H1 (cell line): Measurements from ENCODE around the gene CYBA. TPM values are rescaled to one million over a fixed set of nuclear protein-coding genes. Genes with fewer than 3 reads are reported as not detected.

Experiments
- CTCF ChIA-PET: fragments of 300-600 bp; sonication (Branson Sonifier 250); formaldehyde crosslinking; loops from one replicate; lab custom pipeline; 2021; ENCODE audit not compliant: partially characterized antibody; lab: Charles Lee
- POLR2A ChIA-PET: fragments of 300-600 bp; sonication (Branson Sonifier 250); formaldehyde crosslinking; loops from one replicate; lab custom pipeline; 2021; ENCODE audit warnings: inconsistent platforms; ENCODE audit not compliant: partially characterized antibody; lab: Charles Lee
- DNase-seq, 2 experiments: peaks; one replicate each; pipeline versions ENCODE4 v3.0.0 to v3.0.0-alpha.2; 2010 to 2022; ENCODE audit warnings: low spot score in 2 of 2, low read depth in 1 of 2, mixed read lengths in 1 of 2
- FAIRE-seq: peaks from 2 replicates; lab custom pipeline; 2011; peaks lifted over from hg19 to GRCh38; lab: Jason Lieb, UNC
- H2AFZ ChIP-seq: 2 replicates; pipeline ENCODE4 v1.8.1; 2012; ENCODE audit warnings: low read length, inconsistent platforms
- H2AK5ac ChIP-seq: 2 replicates; pipeline ENCODE4 v1.6.1; 2013; ENCODE audit warnings: low read depth, low read length
- H2BK120ac ChIP-seq: replicated peaks from 2 replicates; pipeline ENCODE3; 2013; ENCODE audit warnings: low read depth, low read length, inconsistent platforms
- H2BK12ac ChIP-seq: 2 replicates; pipeline ENCODE4 v1.6.1; 2013; ENCODE audit warnings: low read depth, low read length
- H2BK15ac ChIP-seq: 2 replicates; pipeline ENCODE4 v1.6.1; 2013; ENCODE audit warnings: low read length
- H2BK20ac ChIP-seq: 2 replicates; pipeline ENCODE4 v1.6.1; 2013; ENCODE audit warnings: low read length
- H2BK5ac ChIP-seq: 2 replicates; pipeline ENCODE4 v1.6.1; 2013; ENCODE audit warnings: low read depth, low read length
- H3K14ac ChIP-seq: 2 replicates; pipeline ENCODE4 v1.6.1; 2013; ENCODE audit warnings: inconsistent platforms; ENCODE audit not compliant: insufficient read length
- H3K18ac ChIP-seq: 2 replicates; pipeline ENCODE4 v1.6.1; 2013; ENCODE audit warnings: low read length; ENCODE audit errors: extremely low read depth
- H3K23ac ChIP-seq: 2 replicates; pipeline ENCODE4 v1.6.1; 2013; ENCODE audit warnings: inconsistent platforms; ENCODE audit not compliant: insufficient read length
- H3K23me2 ChIP-seq: 2 replicates; pipeline ENCODE4 v1.6.1; 2013; ENCODE audit warnings: low read depth, low read length
- H3K27ac ChIP-seq: 2 replicates; pipeline ENCODE4 v1.6.1; 2011; ENCODE audit warnings: low read depth, low read length, inconsistent platforms
- H3K27me3 ChIP-seq, 4 experiments: replicated peaks in 1 of 4; 1 replicate in 1 of 4; 2 replicates in 3 of 4; pipeline versions ENCODE4 v1.6.1 to v1.8.1; 2011 to 2013; ENCODE audit warnings: low read length in 3 of 4, mild to moderate bottlenecking in 3 of 4, inconsistent platforms in 2 of 4, mixed read lengths in 2 of 4, moderate library complexity in 1 of 4; ENCODE audit not compliant: control insufficient read depth in 3 of 4, insufficient read depth in 3 of 4; ENCODE audit errors: extremely low read depth in 1 of 4
- H3K36me3 ChIP-seq, 4 experiments: 2 replicates each; pipeline versions ENCODE4 v1.6.1 to v1.8.1; 2011 to 2013; ENCODE audit warnings: mild to moderate bottlenecking in 4 of 4, low read length in 3 of 4, moderate library complexity in 2 of 4, control low read depth in 1 of 4, inconsistent platforms in 1 of 4; ENCODE audit not compliant: insufficient read depth in 4 of 4, control insufficient read depth in 2 of 4
- H3K4ac ChIP-seq: replicated peaks from 2 replicates; pipeline ENCODE3; 2013; ENCODE audit warnings: low read length, low read depth, mixed read lengths, inconsistent platforms; ENCODE audit not compliant: insufficient read length
- H3K4me1 ChIP-seq, 4 experiments: replicated peaks in 1 of 4; 1 replicate in 1 of 4; 2 replicates in 3 of 4; pipeline versions ENCODE4 v1.6.1 to v1.8.1; 2011 to 2013; ENCODE audit warnings: low read length in 3 of 4, inconsistent platforms in 2 of 4, mixed read lengths in 1 of 4; ENCODE audit not compliant: insufficient read depth in 4 of 4, control insufficient read depth in 3 of 4
- H3K4me2 ChIP-seq, 2 experiments: 2 replicates each; pipeline versions ENCODE4 v1.6.1 to v1.8.1; 2011 to 2013; ENCODE audit warnings: low read depth in 2 of 2, low read length in 2 of 2, control low read depth in 1 of 2, inconsistent platforms in 1 of 2, mild to moderate bottlenecking in 1 of 2; ENCODE audit not compliant: insufficient read depth in 1 of 2
- H3K4me3 ChIP-seq, 4 experiments: fragments of 200-600, 300-600 bp in 1 of 4; sonication (generic), shearing (Covaris generic), sonication (Bioruptor Twin) in 1 of 4; 2 replicates each; pipeline versions ENCODE4 v1.5.1 to v1.8.1; 2011 to 2016; ENCODE audit warnings: low read length in 4 of 4, low read depth in 3 of 4, control low read depth in 2 of 4, inconsistent platforms in 2 of 4, mild to moderate bottlenecking in 2 of 4, mixed read lengths in 1 of 4, moderate library complexity in 1 of 4; ENCODE audit not compliant: insufficient read depth in 2 of 4; ENCODE audit errors: extremely low read depth in 1 of 4
- H3K56ac ChIP-seq: replicated peaks from 2 replicates; pipeline ENCODE3; 2013; ENCODE audit warnings: low read depth, mild to moderate bottlenecking, mixed read lengths, low read length, inconsistent platforms; ENCODE audit not compliant: insufficient read length
- H3K79me1 ChIP-seq: 2 replicates; pipeline ENCODE4 v1.6.1; 2013; ENCODE audit warnings: low read depth, low read length, control low read depth
- H3K79me2 ChIP-seq, 2 experiments: 2 replicates each; pipeline versions ENCODE4 v1.6.1 to v1.8.1; 2012 to 2013; ENCODE audit warnings: low read length in 2 of 2, mild to moderate bottlenecking in 2 of 2, inconsistent platforms in 1 of 2; ENCODE audit not compliant: insufficient read depth in 2 of 2, control insufficient read depth in 1 of 2
- H3K9ac ChIP-seq, 4 experiments: replicated peaks in 1 of 4; 1 replicate in 1 of 4; 2 replicates in 3 of 4; pipeline versions ENCODE4 v1.6.1 to v1.8.1; 2011 to 2013; ENCODE audit warnings: low read depth in 3 of 4, low read length in 3 of 4, control low read depth in 2 of 4, mild to moderate bottlenecking in 2 of 4, moderate library complexity in 2 of 4, inconsistent platforms in 1 of 4; ENCODE audit errors: extremely low read depth in 1 of 4
- H3K9me3 ChIP-seq, 2 experiments: 2 replicates each; pipeline versions ENCODE4 v1.6.1 to v1.8.1; 2012 to 2013; ENCODE audit warnings: mild to moderate bottlenecking in 2 of 2, moderate library complexity in 2 of 2, control low read depth in 1 of 2, inconsistent platforms in 1 of 2, low read depth in 1 of 2, low read length in 1 of 2, mixed read lengths in 1 of 2; ENCODE audit not compliant: insufficient read depth in 2 of 2
- H4K20me1 ChIP-seq, 2 experiments: replicated peaks in 1 of 2; 2 replicates each; pipeline versions ENCODE3 to v1.8.1; 2011 to 2013; ENCODE audit warnings: inconsistent platforms in 2 of 2, low read length in 2 of 2, mild to moderate bottlenecking in 1 of 2; ENCODE audit not compliant: insufficient read depth in 2 of 2, control insufficient read depth in 1 of 2
- H4K5ac ChIP-seq: 2 replicates; pipeline ENCODE4 v1.6.1; 2013; ENCODE audit warnings: low read length, low read depth, mixed read lengths, inconsistent platforms; ENCODE audit not compliant: insufficient read length
- H4K8ac ChIP-seq: 2 replicates; pipeline ENCODE4 v1.8.0; 2013; ENCODE audit warnings: mild to moderate bottlenecking, moderate library complexity, low read length, inconsistent platforms; ENCODE audit not compliant: insufficient read depth; ENCODE audit errors: extremely low read depth
- H4K91ac ChIP-seq: replicated peaks from 2 replicates; pipeline ENCODE3; 2013; ENCODE audit warnings: low read length, mixed read lengths, inconsistent platforms; ENCODE audit not compliant: insufficient read length
- CTCF ChIP-seq, 3 experiments: IDR thresholded peaks; 1 replicate in 2 of 3; 2 replicates in 1 of 3; pipeline versions ENCODE4 v1.5.1 to v1.6.1; 2011; ENCODE audit warnings: low read length in 3 of 3, mild to moderate bottlenecking in 3 of 3, inconsistent platforms in 2 of 3, low read depth in 1 of 3, moderate library complexity in 1 of 3; ENCODE audit not compliant: insufficient read depth in 1 of 3; ENCODE audit errors: control extremely low read depth in 1 of 3
- HDAC6 ChIP-seq: IDR thresholded peaks from one replicate; pipeline ENCODE4 v1.7.1; 2012; ENCODE audit warnings: low read depth, mild to moderate bottlenecking, inconsistent platforms, low read length, moderate library complexity
- KDM1A ChIP-seq: fragments of 200-600, 300-600 bp; sonication (generic); IDR thresholded peaks from 2 replicates; pipeline ENCODE4 v1.7.1; 2016; ENCODE audit warnings: mild to moderate bottlenecking, low read length, borderline replicate concordance
- NRF1 ChIP-seq: IDR thresholded peaks from 2 replicates; pipeline ENCODE4 v1.6.1; 2011; ENCODE audit warnings: mild to moderate bottlenecking, low read depth, low read length, improper control_type of control experiment
- TAF7 ChIP-seq: optimal IDR thresholded peaks from 2 replicates; pipeline ENCODE3; 2011; ENCODE audit warnings: low read depth, mild to moderate bottlenecking, inconsistent platforms, low read length, moderate library complexity, borderline replicate concordance
- WGBS, 2 experiments: shearing (Covaris generic) in 1 of 2; methylation state at CpG; one replicate each; pipeline versions ENCODE4 v1.1.6 to v1.1.7; 2013 to 2015; ENCODE audit warnings: low lambda C conversion rate in 2 of 2, mixed read lengths in 2 of 2, inconsistent platforms in 1 of 2, low coverage in 1 of 2, missing lambda C conversion rate in 1 of 2; ENCODE audit not compliant: insufficient replicate concordance in 2 of 2, insufficient coverage in 1 of 2, insufficient read length in 1 of 2; ENCODE audit errors: extremely low coverage in 1 of 2, missing lambda C conversion rate in 1 of 2; 5-methylcytosine and 5-hydroxymethylcytosine counted together
- polyA plus RNA-seq, 7 experiments: library from polyadenylated mRNA; depleted of rRNA in 3 of 7; stranded (reverse) in 5 of 7; unstranded in 2 of 7; fragments of >200 nt in 5 of 7; fragments of 200-250 nt in 2 of 7; gene quantifications; 1 replicate in 5 of 7; 2 replicates in 1 of 7; 4 replicates in 1 of 7; pipeline versions ENCODE4 v1.2.1 to v1.2.3, GENCODE V29; 2011 to 2013; ENCODE audit warnings: missing spikeins in 2 of 7, mixed read lengths in 2 of 7
- total RNA-seq: library from RNA; stranded (reverse); fragmentation: NEBNext Ultra II Directional; extraction: Animal tissue kit (Norgen Biotek cat#: 25700); gene quantifications from 2 replicates; pipeline ENCODE4 v1.2.1, GENCODE V29; 2021

Gene CYBA
- total and polyA plus RNA-seq, 2 of the 8 experiments (the other 6 are each of a cell fraction or from before 2014, with no cell fraction given), result 136 to 254 TPM

- no peaks in the 10 kb centered on the region for H3K79me1 ChIP-seq
- H3K36me3 ChIP-seq, result peaks cover 0 to 5% (median 0%) of the 10 kb centered on the region in 4 experiments; a peak in 2 of 8 replicates
- H2BK20ac ChIP-seq, result 0 out of 2 replicates have a peak overlapping the region, but pooled peaks have one; percentile 48
- H3K27me3 ChIP-seq, result peaks cover 0 to 4% (median 1%) of the 10 kb centered on the region in 4 experiments; a peak in 2 of 7 replicates
- H3K23me2 ChIP-seq, result peaks cover 10% of the 10 kb centered on the region
- no peaks in the 10 kb centered on the region for H3K79me2 ChIP-seq
- no peak overlapping the region for H3K56ac ChIP-seq
- peaks cover 5 to 49% (median 31%) of the 10 kb centered on the region in 4 experiments for H3K4me1 ChIP-seq
- H4K8ac ChIP-seq, result no peak overlapping the region
- no peak for FAIRE-seq
- no peaks in the 10 kb centered on the region for H4K20me1 ChIP-seq
- H3K18ac ChIP-seq, result no peak overlapping the region
- ChIA-PET POLR2A (interaction anchor here (0.9 to 1.3 kb wide), 3 partner anchors 13 to 66 kb away, joined by 3 to 5 read pairs (median 3); partner anchors contain the start of gene ZC3H18), CTCF (interaction anchor here (1.2 to 3.6 kb wide), 6 partner anchors 11 to 49 kb away, joined by 3 to 17 read pairs (median 5); no protein-coding TSS in a partner anchor)
- H2AK5ac ChIP-seq, result 0 out of 2 replicates have a peak overlapping the region, but pooled peaks have one; percentile 53
- no peak overlapping the region for H2AFZ ChIP-seq
- no peak overlapping the region for H3K23ac ChIP-seq
- H3K4me3 ChIP-seq, result no peak overlapping the region; a peak in 1 of 8 replicates
- H3K14ac ChIP-seq, result no peak overlapping the region
- no peak overlapping the region; the same call in 1 of the 2 replicates for H2BK5ac ChIP-seq
- H2BK12ac ChIP-seq, result peak overlapping the region; percentile 80; the same call in 1 of the 2 replicates
- H3K9me3 ChIP-seq, result no peaks in the 10 kb centered on the region
- H2BK15ac ChIP-seq, result no peak overlapping the region
- H4K91ac ChIP-seq, result peak overlapping the region; percentile 77
- H3K27ac ChIP-seq, result no peak overlapping the region
- no peak overlapping the region for H3K4me2 ChIP-seq
- no peak overlapping the region for H3K9ac ChIP-seq
- no peak for TF ChIP-seq KDM1A
- no peak for TF ChIP-seq NRF1
- no peak for TF ChIP-seq TAF7
- TF ChIP-seq HDAC6, result no peak
- peak in 1 of 3 experiments; percentile 15; a peak in 1 of 4 replicates for TF ChIP-seq CTCF (IDR thresholded peaks at IDR 0.05; ENCODE audit: control extremely low read depth in 1 of 3, insufficient read depth in 1 of 3, low read depth in 1 of 3, low read length in 3 of 3)
- H2BK120ac ChIP-seq, result no peak overlapping the region
- H4K5ac ChIP-seq, result no peak overlapping the region
- 88% methylated on average over 15 of the region's 23 CpGs; no CpG with 5 or more reads in 1 of the 2 experiments for WGBS, 2 experiments
- H3K4ac ChIP-seq, result no peak overlapping the region
- DNase-seq, result no peak
Observed at GRCh38 chr16:88636488-88637265, 14.2 kb downstream of the CYBA start.
